ENCODE data around the gene PIGS. TPM values are rescaled to one million over a fixed set of nuclear protein-coding genes. Genes with fewer than 3 reads are reported as not detected.

PIGS gene
- total and polyA plus RNA-seq, 2 of the 4 experiments (the other 2 are of a cell fraction) = 28.7 to 78.9 TPM

DNA sequence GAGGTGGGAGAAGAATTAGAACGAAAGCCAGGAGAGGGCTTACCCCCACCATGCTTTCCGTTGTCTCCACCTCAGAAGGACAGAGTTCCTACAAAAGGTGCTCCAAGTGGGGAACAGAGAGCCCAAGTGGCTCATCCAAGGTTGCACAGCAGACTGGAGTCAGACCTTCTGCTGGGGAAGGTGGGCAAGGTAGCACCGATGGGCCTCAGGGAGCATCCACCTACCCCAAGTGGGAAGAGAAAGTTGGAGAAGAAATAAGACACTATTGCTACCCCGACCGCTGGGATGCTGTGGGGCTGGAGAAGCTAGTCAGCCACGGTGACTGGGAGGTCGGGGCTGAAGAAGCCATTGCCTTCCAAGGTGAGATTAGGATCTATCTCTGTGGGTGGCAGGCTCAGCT, 40.4 kb downstream of the PIGS start:
- Histone ChIP-seq H3K14ac (replicated peaks; ENCODE audit: low read depth, low read length) (no peak overlapping the region), H2BK15ac (ENCODE audit: low read depth, low read length) (no peak overlapping the region), H3K23ac (ENCODE audit: low read depth, low read length) (no peak overlapping the region), H2AK5ac (ENCODE audit: low read depth, low read length) (no peak overlapping the region), H3K27ac (ENCODE audit: insufficient read depth, low read length) (no peak overlapping the region), H4K20me1 (ENCODE audit: insufficient read depth, low read length) (no peaks in the 10 kb centered on the region), H3K36me3 (ENCODE audit: control insufficient read depth, insufficient read depth, low read length) (no peaks in the 10 kb centered on the region), H3K9me1 (ENCODE audit: insufficient read depth, low read length) (peaks cover 8% of the 10 kb centered on the region), H3K79me1 (ENCODE audit: low read depth in 1 of 2, low read length in 2 of 2) (no peaks in the 10 kb centered on the region), H2AK9ac (replicated peaks; ENCODE audit: low read depth, low read length, poor library complexity) (no peak overlapping the region), H2BK120ac (ENCODE audit: low read depth, low read length) (no peak overlapping the region), H3K18ac (ENCODE audit: low read depth, low read length) (no peak overlapping the region), H3K4ac (ENCODE audit: low read depth, low read length) (no peak overlapping the region), H4K8ac (ENCODE audit: low read depth in 2 of 2, low read length in 2 of 2) (no peak overlapping the region), H2AFZ (replicated peaks; ENCODE audit: low read length, poor library complexity) (no peak overlapping the region), H2BK5ac (ENCODE audit: low read depth, low read length, poor library complexity, severe bottlenecking) (no peak overlapping the region), H3K9me3 (ENCODE audit: control insufficient read depth, insufficient read depth, low read length) (no peaks in the 10 kb centered on the region), H3K4me3 (ENCODE audit: insufficient read depth, low read depth, low read length) (no peak overlapping the region), H3K9ac (ENCODE audit: low read depth, low read length) (no peak overlapping the region), H3K4me2 (ENCODE audit: low read depth, low read length) (no peak overlapping the region), H3K4me1 (ENCODE audit: control insufficient read depth, insufficient read depth, low read length) (peaks cover 16% of the 10 kb centered on the region), H3K27me3 (ENCODE audit: control insufficient read depth, insufficient read depth, low read length) (peaks cover 14% of the 10 kb centered on the region), H3K56ac (ENCODE audit: extremely low read depth, insufficient read depth, low read length) (no peak overlapping the region), H4K91ac (ENCODE audit: insufficient read depth, low read depth, low read length) (no peak overlapping the region), H4K5ac (ENCODE audit: low read depth, low read length) (no peak overlapping the region), H2BK20ac (ENCODE audit: low read depth, low read length) (no peak overlapping the region)
- CTCF ChIA-PET = no interaction called here
- POLR2A ChIA-PET (ENCODE audit: unreplicated experiment) = no interaction called here
- ATAC-seq (ENCODE audit: low read depth) = no peak
- WGBS, 2 experiments (ENCODE audit: extremely low coverage in 2 of 2, insufficient read length in 1 of 2) = no CpG with 5 or more reads among the region's 7 CpGs
- intact Hi-C loops (cut with micrococcal nuclease) (no loop called here), dilution Hi-C loops (cut with HindIII; ENCODE audit: low sequenced_read_pairs, unreplicated experiment) (no loop called here), in situ Hi-C loops (cut with MboI; ENCODE audit: low sequenced_read_pairs) (no loop called here)
- no peak for DNase-seq
- BruUV-seq (replicated peaks) = no TSS peak
- no peak for TF ChIP-seq RCOR1 (IDR thresholded peaks at IDR 0.05; ENCODE audit: insufficient replicate concordance, low read length)

Data from IMR-90 (cell line).